SW 1271 (cell line): ENCODE data around the gene GAS2L3.
A peak's percentile ranks its signal among the peaks of the same experiment; 100 is the strongest.

Experiments
- DNase-seq, 2 experiments: peaks; one replicate each; lab custom pipeline; 2025; lab: John Stamatoyannopoulos, UW

Gene GAS2L3

DNA sequence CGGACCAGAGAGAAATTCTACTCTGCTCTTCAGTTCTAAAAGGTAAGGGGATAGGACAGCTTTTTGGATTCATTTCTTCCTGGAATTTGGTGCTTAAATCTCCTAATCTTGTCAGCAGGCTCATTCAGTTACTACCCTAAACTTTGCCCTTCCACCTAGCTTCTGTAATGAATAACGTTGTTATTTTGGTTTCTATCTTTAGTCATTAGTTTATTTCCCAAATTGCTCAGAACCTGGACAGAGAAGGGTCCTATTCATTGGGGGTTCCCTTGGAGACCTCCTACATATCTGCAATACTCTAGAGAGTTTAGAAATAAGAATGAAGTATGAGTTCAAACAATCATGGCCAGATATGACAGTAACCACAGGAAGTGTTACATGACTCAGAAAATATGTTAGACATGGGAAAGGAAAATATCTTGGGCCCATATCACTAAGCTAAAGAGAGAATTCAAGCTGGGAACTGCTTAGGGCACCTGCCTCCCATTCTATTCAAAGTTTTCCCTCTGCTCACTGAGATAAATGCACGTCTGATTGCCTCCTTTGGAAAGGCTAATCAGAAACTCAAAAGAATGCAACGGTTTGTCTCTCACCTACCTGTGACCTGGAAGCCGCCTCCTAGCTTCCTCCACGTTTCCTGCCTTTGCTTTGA is 87.9 kb downstream of the GAS2L3 start:
- peak in 1 of 2 experiments; percentile 3 for DNase-seq

- no peak for DNase-seq
Observed at GRCh38 chr12:100666588-100666987, 93.1 kb downstream of the GAS2L3 start.

DNA sequence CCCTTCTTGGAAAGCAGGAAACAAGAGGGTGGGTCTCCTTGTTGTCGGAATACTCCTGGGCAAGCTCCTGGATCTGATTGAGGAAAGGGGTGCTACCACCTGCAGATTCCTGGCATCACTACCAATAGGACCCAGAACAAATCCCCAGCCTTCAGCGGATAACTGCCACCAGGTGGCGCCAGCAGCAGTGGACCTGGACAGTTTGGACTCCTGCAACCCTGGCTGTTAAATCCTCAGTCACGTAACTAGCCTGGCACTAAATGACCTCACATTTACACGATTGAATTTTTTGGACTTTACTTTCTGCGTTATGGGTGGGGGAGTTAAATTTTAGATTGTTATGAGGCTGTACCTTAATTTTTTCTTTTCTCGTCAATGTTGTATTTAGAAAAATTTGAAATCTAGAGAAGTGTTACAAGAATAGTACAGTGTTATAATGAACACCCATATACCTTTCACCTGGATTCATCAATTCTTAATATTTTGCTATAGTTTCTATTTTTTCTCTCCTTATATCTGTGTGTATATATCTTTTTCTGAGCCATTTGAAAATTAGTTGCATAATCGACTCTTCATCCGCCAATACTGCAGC is 95.6 kb downstream of the GAS2L3 start:
- peak in 1 of 2 experiments; percentile 39 for DNase-seq

- no peak for DNase-seq
Observed at GRCh38 chr12:100669922-100670321, 96.4 kb downstream of the GAS2L3 start.

DNA sequence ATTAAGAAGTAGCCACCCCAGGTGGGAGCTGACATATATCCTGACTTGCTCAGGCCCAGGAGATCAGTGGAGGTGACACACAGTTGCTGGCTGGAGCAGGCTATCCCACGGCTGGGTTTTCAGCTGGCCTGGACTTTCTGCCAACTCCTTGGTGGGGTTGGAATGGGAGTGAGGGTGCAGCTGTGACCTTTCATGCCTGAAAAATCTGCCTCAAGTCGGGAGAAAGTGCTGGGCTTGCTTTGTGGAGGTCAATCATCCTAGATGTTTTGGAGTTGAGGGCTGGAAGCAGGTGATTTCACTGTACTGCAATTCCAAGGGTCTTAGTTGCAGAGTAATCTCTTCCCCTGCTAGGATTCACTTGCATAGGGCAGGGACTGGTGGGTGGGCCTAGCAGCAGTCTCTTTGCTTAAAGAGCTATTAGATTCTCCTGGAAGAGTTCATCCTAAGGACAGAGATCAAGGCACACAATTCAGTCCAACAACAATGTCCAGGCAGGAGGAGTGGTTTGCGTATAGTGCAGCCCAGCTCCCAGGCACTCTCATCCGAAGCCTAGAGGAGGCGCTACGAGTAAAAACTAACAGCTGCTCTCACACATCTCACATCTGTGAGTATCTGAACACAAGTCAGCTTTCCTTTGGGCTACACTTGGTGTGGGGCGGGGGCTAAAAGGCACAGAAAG is 98.1 kb downstream of the GAS2L3 start:
- DNase-seq: no peak

DNA sequence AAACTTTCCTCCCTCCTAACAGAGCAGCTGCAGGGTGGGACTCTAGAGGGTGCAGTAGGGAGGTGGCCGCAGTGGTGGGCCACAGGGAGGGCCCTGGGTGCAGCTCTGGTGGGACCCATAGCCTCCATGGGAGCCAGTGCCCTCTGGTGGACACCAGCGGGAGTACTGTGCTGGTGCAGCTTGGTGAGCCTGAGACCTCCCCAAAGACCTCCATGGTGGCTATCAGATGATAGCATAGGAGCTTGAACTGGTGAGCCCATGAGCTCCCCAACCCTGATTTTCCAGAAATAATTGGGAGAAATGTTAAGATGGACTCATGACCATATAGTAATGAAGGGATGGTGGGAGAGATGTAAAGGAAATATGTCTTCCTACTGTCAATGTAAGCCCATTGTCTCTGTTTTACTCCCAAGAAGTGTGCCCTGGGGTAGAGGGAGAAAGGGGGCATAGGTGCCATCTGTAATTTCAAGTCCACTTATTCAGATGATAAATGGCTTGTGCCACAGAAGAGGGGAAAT is 98.7 kb downstream of the GAS2L3 start:
- DNase-seq: no peak

GRCh38 chr12:100674036-100674888 is 100.8 kb downstream of the GAS2L3 start:
- no peak for DNase-seq
